SHP77 (cell line): ENCODE measurements around the gene RTEL1.
"Not testable (repeated sequence)": the region's sequence is repeated elsewhere in the genome, so short reads cannot be mapped to it uniquely, and the experiment has no call there.

Source experiments
- DNase-seq, 2 experiments: peaks; one replicate each; lab custom pipeline; 2025; lab: John Stamatoyannopoulos, UW

The RTEL1 gene

GRCh38 chr20:63664861-63665594, 6.9 kb downstream of the RTEL1 start:
- DNase-seq = no peak

DNA sequence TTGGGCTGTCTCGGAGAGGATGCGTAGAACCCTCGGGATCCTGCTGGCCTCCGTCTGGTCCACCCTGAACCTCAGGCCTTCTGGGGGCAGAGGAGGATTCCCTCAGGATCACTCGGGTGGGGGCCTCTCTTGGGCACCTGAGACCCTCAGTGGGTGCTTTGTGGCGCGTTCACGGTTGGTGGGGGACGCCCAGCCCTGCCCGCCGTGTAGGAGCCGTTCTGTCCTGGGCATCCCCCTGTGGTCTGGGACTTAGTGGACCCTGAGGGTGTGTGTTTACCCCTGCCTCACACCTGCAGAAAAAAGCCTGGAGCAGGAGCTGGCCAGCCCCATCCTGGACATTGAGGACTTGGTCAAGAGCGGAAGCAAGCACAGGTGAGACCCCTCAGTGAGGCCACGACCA, 7.6 kb downstream of the RTEL1 start:
- DNase-seq = no peak

DNA sequence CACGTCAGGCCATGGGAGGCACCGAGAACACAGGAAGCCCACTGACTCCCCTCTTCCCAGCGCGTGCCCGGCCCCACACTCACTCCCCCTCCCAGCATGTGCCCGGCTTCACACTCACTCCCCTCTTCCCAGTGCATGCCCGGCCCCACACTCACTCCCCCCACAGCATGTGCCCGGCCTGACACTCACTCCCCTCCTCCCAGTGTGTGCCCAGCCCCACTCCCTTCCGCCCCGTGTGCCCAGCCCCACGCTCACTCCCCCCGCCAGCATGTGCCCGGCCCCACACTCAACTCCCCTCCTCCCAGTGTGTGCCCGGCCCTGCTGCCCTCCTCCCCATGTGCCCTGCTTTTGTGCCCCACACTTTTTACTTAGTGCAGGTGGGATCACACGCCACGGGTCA, 9.7 kb downstream of the RTEL1 start:
- no peak for DNase-seq

DNA sequence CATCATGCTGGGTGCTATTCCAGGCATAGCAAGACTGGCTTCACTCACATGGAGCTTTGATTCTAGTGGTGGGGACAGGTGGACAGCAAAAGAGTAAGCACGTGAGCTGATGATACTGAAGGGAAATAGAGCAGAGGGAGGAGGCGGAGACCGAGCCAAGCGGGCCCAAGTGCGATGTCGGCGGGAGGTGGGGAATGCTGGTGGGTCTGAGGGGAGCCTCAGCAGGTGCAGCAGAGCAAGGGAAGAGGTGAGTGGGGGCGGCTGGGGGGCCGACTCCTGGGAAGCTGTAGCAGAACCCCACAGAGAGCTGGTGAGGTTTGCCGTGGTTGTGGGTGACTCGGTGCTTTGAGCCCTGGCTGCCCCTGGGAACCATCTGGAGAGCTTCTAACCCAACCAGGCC, 10.2 kb downstream of the RTEL1 start:
- no peak for DNase-seq

GRCh38 chr20:63671695-63672094, 13.6 kb downstream of the RTEL1 start:
- not testable (repeated sequence) for DNase-seq

DNA sequence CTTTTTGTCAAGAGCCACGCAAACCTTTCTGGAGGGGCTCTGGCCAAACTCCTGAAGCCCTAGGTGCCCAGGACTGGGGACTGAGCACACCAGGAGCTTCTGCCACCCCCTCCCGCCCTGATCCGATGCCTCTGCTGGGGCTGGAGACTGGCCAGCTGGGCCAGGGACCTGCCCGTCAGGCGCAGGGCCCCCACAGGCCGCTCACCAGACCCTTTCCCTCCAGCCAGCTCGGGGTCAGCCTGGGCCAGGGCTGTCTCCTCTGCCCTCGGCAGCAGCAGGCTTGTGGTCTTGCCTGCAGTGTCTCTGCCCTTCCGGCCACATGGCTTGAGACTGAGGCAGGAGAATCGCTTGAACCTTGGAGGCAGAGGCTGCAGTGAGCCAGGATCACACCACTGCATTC, 14.6 kb downstream of the RTEL1 start:
- DNase-seq = no peak

DNA sequence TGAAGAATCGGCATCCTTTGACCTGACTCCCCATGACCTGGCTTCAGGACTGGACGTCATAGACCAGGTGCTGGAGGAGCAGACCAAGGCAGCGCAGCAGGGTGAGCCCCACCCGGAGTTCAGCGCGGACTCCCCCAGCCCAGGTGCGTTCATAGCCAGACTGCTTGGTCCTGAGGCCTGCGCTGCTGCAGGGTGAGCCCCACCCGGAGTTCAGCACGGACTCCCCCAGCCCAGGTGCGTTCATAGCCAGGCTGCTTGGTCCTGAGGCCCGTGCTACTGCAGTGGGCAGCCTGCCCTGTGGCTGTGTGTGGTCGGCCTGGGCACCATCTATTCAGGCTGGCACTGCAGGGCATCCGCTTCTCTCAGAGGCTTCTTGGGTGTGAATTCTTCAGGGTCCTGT, 15.8 kb downstream of the RTEL1 start:
- DNase-seq = no peak

- DNase-seq = no peak
Measured at GRCh38 chr20:63675681-63676368, 17.7 kb downstream of the RTEL1 start.

- DNase-seq = no peak
Measured at GRCh38 chr20:63678071-63678470, 20.0 kb downstream of the RTEL1 start.

GRCh38 chr20:63678667-63679465, 20.8 kb downstream of the RTEL1 start:
- DNase-seq = no peak

DNA sequence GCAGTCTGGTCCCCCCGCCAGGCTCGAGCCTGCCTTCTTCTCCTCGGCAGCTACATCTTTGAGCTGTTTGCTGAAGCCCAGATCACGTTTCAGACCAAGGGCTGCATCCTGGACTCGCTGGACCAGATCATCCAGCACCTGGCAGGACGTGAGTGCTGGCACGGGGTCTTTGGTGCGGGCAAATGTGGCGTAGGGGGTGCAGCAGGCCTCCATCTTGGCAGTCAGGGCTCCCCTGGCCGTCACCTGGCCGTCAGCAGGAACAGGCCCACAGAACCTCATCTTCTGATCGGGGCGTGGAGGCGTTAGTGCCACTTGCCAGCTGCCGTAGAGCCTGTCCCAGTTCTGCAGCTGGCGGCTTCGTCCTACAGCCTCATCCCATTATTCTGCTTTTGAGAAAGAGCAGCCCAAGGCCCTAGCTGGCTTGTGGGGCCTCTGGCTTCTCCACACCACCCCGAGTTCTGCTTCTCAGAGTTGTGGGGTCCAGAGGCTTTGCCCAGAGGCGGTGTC, 21.7 kb downstream of the RTEL1 start:
- no peak for DNase-seq

GRCh38 chr20:63680427-63680826, 22.3 kb downstream of the RTEL1 start:
- no peak for DNase-seq

GRCh38 chr20:63680857-63681608, 22.9 kb downstream of the RTEL1 start:
- DNase-seq = no peak

DNA sequence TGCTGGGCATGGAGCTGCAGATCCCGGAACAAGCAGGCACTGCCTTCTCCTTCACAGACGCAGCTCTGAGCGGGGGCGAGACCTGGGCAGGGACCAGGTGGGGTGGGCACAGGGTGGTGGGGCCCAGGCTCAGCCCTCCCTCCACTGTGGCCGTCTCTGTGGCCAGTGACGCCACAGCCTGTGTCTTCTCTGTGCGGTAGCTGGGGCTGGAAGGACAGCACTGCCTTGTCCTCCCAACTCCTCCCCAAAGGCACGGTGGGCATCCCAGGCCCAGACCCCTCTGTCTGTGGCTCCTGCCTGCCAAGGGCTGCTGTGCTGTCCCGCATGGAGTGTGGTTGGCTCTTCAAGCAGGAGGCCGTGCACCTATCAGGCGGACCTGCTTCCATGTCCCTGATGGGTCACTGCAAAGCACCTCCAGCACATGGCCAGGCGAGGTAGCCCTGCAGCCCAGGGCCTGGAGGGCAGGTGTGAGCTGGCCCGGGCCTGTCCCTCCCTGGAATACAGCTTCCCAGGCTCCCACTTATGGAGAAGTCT, 23.6 kb downstream of the RTEL1 start:
- DNase-seq = no peak

DNA sequence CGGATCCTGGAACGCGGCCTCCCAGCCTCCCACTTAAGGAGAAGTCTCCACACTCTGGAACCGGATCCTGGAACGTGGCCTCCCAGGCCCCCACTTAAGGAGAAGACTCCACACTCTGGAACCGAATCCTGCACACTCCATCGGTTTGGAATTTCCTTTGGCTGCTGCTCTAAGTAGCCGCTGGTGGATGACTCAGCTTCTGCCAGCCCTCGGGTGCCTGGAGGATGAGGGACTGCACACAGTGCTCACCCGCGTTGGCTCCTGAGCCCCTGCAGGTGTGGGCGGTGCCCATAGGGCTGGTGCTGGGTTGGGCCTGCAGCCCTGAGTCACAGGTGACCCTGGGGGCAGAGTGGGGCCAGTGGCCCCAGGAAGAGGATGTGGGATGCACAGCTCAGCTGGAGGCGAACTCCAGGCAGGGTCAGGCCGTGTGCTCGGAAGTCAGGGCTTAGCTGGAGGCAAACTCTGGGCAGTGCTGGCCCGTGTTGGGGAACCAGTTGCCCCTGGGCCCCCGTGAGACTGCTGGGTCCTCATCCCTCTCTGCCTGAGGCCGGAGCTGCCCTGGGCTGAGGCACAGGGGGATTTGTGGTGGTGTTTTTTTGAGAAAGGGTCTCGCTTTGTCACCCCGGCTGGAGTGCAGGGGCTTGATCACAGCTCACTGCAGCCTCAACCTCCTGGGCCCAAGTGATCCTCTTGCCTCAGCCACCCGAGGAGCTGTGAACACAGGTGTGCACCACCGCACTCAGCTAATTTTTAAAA, 24.4 kb downstream of the RTEL1 start:
- DNase-seq = no peak

- no peak for DNase-seq
Measured at GRCh38 chr20:63685269-63686026, 27.3 kb downstream of the RTEL1 start.

DNA sequence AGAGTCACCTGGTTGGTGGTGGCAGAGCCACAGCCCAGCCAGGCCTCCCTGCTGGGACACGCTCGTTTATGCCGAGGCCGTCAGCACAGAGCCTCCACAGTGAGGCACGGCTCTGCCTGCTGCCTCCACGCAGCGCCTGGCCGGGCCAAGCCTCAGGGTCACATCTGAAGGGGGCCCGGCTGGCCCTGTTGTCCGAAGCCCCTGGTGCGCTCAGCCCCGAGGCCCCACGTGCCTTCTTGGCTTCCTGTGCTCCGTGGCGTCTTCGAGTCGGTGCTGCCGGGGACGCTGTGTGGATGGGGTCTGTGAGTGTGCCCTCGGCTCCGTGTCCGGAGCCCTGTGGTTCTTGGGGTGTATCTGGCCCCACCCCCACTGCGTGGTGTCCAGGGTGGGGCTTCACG, 28.0 kb downstream of the RTEL1 start:
- DNase-seq = no peak

GRCh38 chr20:63686492-63687321, 28.6 kb downstream of the RTEL1 start:
- DNase-seq = no peak
